ENCODE results near the gene OR6S1. TPM values are rescaled to one million over a fixed set of nuclear protein-coding genes. Genes with fewer than 3 reads are reported as not detected.

The OR6S1 gene
- polyA plus RNA-seq, 2 donors = not detected

Other genes starting within 250 kb of the OR6S1 start
- 10 to 100 TPM in 1 of 2 donors, 1 to 10 TPM in 1; 7.9 to 14.6 TPM for gene TEP1, start 228.2 kb downstream of the OR6S1 start, polyA plus RNA-seq
- under 1 TPM; 0.06 to 0.07 TPM for gene KLHL33, start 205.5 kb downstream of the OR6S1 start, polyA plus RNA-seq
- gene OSGEP, start 186.9 kb downstream of the OR6S1 start, polyA plus RNA-seq = 10 to 100 TPM; 22.8 to 34.7 TPM
- gene APEX1, start 186.5 kb downstream of the OR6S1 start, polyA plus RNA-seq = 100 to 1,000 TPM in 1 of 2 donors, 10 to 100 TPM in 1; 70.6 to 115 TPM
- gene PIP4P1, start 180.3 kb downstream of the OR6S1 start, polyA plus RNA-seq = 10 to 100 TPM; 21.5 to 24.4 TPM
- gene PNP, start 172.3 kb downstream of the OR6S1 start, polyA plus RNA-seq = 100 to 1,000 TPM in 1 of 2 donors, 10 to 100 TPM in 1; 40.6 to 121 TPM
- under 1 TPM in 1 of 2 donors, not detected in 1; 0.10 TPM for gene RNASE10, start 136.2 kb downstream of the OR6S1 start, polyA plus RNA-seq
- gene RNASE9, start 80.6 kb downstream of the OR6S1 start, polyA plus RNA-seq = not detected
- not detected for gene RNASE11, start 53.7 kb downstream of the OR6S1 start, polyA plus RNA-seq
- gene RNASE12, start 50.3 kb downstream of the OR6S1 start, polyA plus RNA-seq = not detected
- gene RNASE4, start 42.9 kb upstream of the OR6S1 start, polyA plus RNA-seq = 10 to 100 TPM in 1 of 2 donors, 1 to 10 TPM in 1; 4.4 to 18.6 TPM
- 1 to 10 TPM; 4.6 to 8.4 TPM for gene ANG, start 47.1 kb upstream of the OR6S1 start, polyA plus RNA-seq
- not detected for gene EDDM3A, start 104.2 kb upstream of the OR6S1 start, polyA plus RNA-seq
- not detected for gene EDDM3B, start 126.7 kb upstream of the OR6S1 start, polyA plus RNA-seq
- gene RNASE6, start 139.6 kb upstream of the OR6S1 start, polyA plus RNA-seq = 1 to 10 TPM; 1.0 to 1.8 TPM
- 10 to 100 TPM; 21.7 to 46.5 TPM for gene RNASE1, start 161.2 kb upstream of the OR6S1 start, polyA plus RNA-seq
- under 1 TPM in 1 of 2 donors, not detected in 1; 0.09 TPM for gene RNASE3, start 249.7 kb upstream of the OR6S1 start, polyA plus RNA-seq

All from esophagus (tissue), 2 donors.